Esophagus muscularis mucosa (tissue), 4 donors: ENCODE data around the gene HOXA11. TPM values are rescaled to one million over a fixed set of nuclear protein-coding genes. Genes with fewer than 3 reads are reported as not detected.

Experiments
- DNase-seq: peaks from one replicate; pipeline ENCODE4 v3.0.0-alpha.2; 2017; ENCODE audit errors: extremely low spot score
- H3K27ac ChIP-seq, 4 donors: fragments of 200-600 bp; sonication (generic); replicated peaks in 1 of 4; 1 replicate in 3 of 4; 2 replicates in 1 of 4; pipeline ENCODE4 v1.5.1; 2016 to 2019; ENCODE audit warnings: mild to moderate bottlenecking in 1 of 4
- H3K27me3 ChIP-seq, 4 donors: fragments of 200-600 bp; sonication (generic); one replicate each; pipeline versions ENCODE4 v1.5.1 to v1.6.0; 2016 to 2019
- H3K36me3 ChIP-seq, 4 donors: fragments of 200-600 bp; sonication (generic); one replicate each; pipeline ENCODE4 v1.5.1; 2016 to 2019
- H3K4me1 ChIP-seq, 4 donors: fragments of 200-600 bp; sonication (generic); one replicate each; pipeline ENCODE4 v1.5.1; 2016 to 2019
- H3K4me3 ChIP-seq, 4 donors: fragments of 200-600 bp; sonication (generic); 1 replicate in 2 of 4; 2 replicates in 2 of 4; pipeline ENCODE4 v1.5.1; 2016 to 2019; ENCODE audit warnings: mild to moderate bottlenecking in 4 of 4, moderate library complexity in 1 of 4
- H3K9me3 ChIP-seq, 4 donors: fragments of 200-600 bp; sonication (generic); 1 replicate in 3 of 4; 2 replicates in 1 of 4; pipeline ENCODE4 v1.5.1; 2016 to 2019
- CTCF ChIP-seq, 3 experiments: fragments of 200-600 bp in 2 of 3; fragments of 450-650 bp in 1 of 3; sonication (generic) in 2 of 3; IDR thresholded peaks; one replicate each; pipeline ENCODE4 v1.5.1; 2017 to 2019; ENCODE audit warnings: antibody characterized with exemption in 3 of 3, mild to moderate bottlenecking in 2 of 3, moderate library complexity in 1 of 3
- EP300 ChIP-seq: sonication (generic); formaldehyde crosslinking; IDR thresholded peaks from one replicate; pipeline ENCODE4 v1.6.1; 2017; ENCODE audit warnings: antibody characterized with exemption
- POLR2A ChIP-seq: fragments of 450-650 bp; IDR thresholded peaks from one replicate; pipeline ENCODE4 v1.6.1; 2017; ENCODE audit warnings: antibody characterized with exemption, moderate library complexity, mild to moderate bottlenecking, low read depth
- POLR2AphosphoS5 ChIP-seq, 2 donors: sonication (generic); formaldehyde crosslinking; IDR thresholded peaks; one replicate each; pipeline ENCODE4 v1.6.1; 2017; ENCODE audit warnings: antibody characterized with exemption in 2 of 2
- WGBS: methylation state at CpG from one replicate; pipeline ENCODE4 v1.1.5; 2018; 5-methylcytosine and 5-hydroxymethylcytosine counted together
- intact Hi-C: fragments of 100-400 bp; cut with DNase I; formaldehyde crosslinking; loops from one replicate; pipeline ENCODE4 v1.15.1; 2023
- total RNA-seq, 4 donors: library from RNA; depleted of rRNA; stranded (reverse); fragments of >200 nt; gene quantifications; one replicate each; pipeline versions ENCODE4 v1.1.0 to v1.2.1, GENCODE V29; 2016

Gene HOXA11
- total RNA-seq, 4 donors from 2014 or later, result not detected

GRCh38 chr7:27191161-27191731 is 6.2 kb upstream of the HOXA11 start:
- no peaks in the 10 kb centered on the region for H3K9me3 ChIP-seq
- H3K4me1 ChIP-seq, result peaks cover 26 to 48% (median 37%) of the 10 kb centered on the region in 4 donors
- DNase-seq, result no peak
- intact Hi-C loops, result loop anchor here (10.0 kb wide), 2 partner anchors 834 to 904 kb away; no protein-coding TSS in a partner anchor
- WGBS, result 40% methylated on average over 15 of the region's 15 CpGs
- no peak overlapping the region for H3K27ac ChIP-seq
- H3K27me3 ChIP-seq, result peaks cover 1 to 100% (median 93%) of the 10 kb centered on the region in 4 donors
- TF ChIP-seq CTCF (IDR thresholded peaks at IDR 0.05), result no peak
- TF ChIP-seq EP300, result no peak
- no peak for TF ChIP-seq POLR2A
- no peak for TF ChIP-seq POLR2AphosphoS5 (IDR thresholded peaks at IDR 0.05)
- H3K36me3 ChIP-seq, result no peaks in the 10 kb centered on the region
- no peak overlapping the region for H3K4me3 ChIP-seq

- WGBS, result 53% methylated on average over 7 of the region's 7 CpGs
- intact Hi-C loops, result loop anchor here (10.0 kb wide), 2 partner anchors 835 to 905 kb away; no protein-coding TSS in a partner anchor
- H3K27me3 ChIP-seq, result peaks cover 5 to 100% (median 95%) of the 10 kb centered on the region in 4 donors
- no peak overlapping the region for H3K27ac ChIP-seq
- no peaks in the 10 kb centered on the region for H3K36me3 ChIP-seq
- DNase-seq, result no peak
- no peaks in the 10 kb centered on the region for H3K9me3 ChIP-seq
- H3K4me1 ChIP-seq, result peaks cover 29 to 59% (median 46%) of the 10 kb centered on the region in 4 donors
- H3K4me3 ChIP-seq, result no peak overlapping the region
- no peak for TF ChIP-seq POLR2A
Observed at GRCh38 chr7:27189997-27190748, 5.1 kb upstream of the HOXA11 start.

- no peak for DNase-seq
- WGBS, result 27% methylated on average over 7 of the region's 22 CpGs
Observed at GRCh38 chr7:27189295-27189996, 4.4 kb upstream of the HOXA11 start.

GRCh38 chr7:27188386-27189294 is 3.6 kb upstream of the HOXA11 start:
- no peak for DNase-seq
- no peaks in the 10 kb centered on the region for H3K9me3 ChIP-seq
- H3K36me3 ChIP-seq, result no peaks in the 10 kb centered on the region
- peaks cover 44 to 71% (median 61%) of the 10 kb centered on the region in 4 donors for H3K4me1 ChIP-seq
- peak overlapping the region; percentile 3 to 27 (median 20) for H3K4me3 ChIP-seq
- TF ChIP-seq CTCF (IDR thresholded peaks at IDR 0.05) (no peak), POLR2A (no peak), EP300 (no peak), POLR2AphosphoS5 (IDR thresholded peaks at IDR 0.05) (no peak)
- 11% methylated on average over 8 of the region's 49 CpGs for WGBS
- H3K27ac ChIP-seq, result no peak overlapping the region
- intact Hi-C loops, result no loop called here
- peaks cover 9 to 100% (median 95%) of the 10 kb centered on the region in 4 donors for H3K27me3 ChIP-seq

More at GRCh38 chr7:27189295-27189996, 4.4 kb upstream of the HOXA11 start:
- H3K9me3 ChIP-seq, result no peaks in the 10 kb centered on the region
- H3K4me1 ChIP-seq, result peaks cover 36 to 66% (median 54%) of the 10 kb centered on the region in 4 donors
- intact Hi-C loops, result no loop called here
- TF ChIP-seq EP300, result no peak
- no peak for TF ChIP-seq POLR2A
- no peak for TF ChIP-seq CTCF (IDR thresholded peaks at IDR 0.05)
- no peak for TF ChIP-seq POLR2AphosphoS5 (IDR thresholded peaks at IDR 0.05)
- peak overlapping the region in 3 of 4 donors; percentile 20 to 27 (median 21) for H3K4me3 ChIP-seq
- H3K27ac ChIP-seq, result no peak overlapping the region
- no peaks in the 10 kb centered on the region for H3K36me3 ChIP-seq
- peaks cover 5 to 100% (median 95%) of the 10 kb centered on the region in 4 donors for H3K27me3 ChIP-seq
